ENCODE measurements around the gene KPNA4.
A peak's percentile ranks its signal among the peaks of the same experiment; 100 is the strongest.
"Not testable (repeated sequence)": the region's sequence is repeated elsewhere in the genome, so short reads cannot be mapped to it uniquely, and the experiment has no call there.

The KPNA4 gene, protein sequence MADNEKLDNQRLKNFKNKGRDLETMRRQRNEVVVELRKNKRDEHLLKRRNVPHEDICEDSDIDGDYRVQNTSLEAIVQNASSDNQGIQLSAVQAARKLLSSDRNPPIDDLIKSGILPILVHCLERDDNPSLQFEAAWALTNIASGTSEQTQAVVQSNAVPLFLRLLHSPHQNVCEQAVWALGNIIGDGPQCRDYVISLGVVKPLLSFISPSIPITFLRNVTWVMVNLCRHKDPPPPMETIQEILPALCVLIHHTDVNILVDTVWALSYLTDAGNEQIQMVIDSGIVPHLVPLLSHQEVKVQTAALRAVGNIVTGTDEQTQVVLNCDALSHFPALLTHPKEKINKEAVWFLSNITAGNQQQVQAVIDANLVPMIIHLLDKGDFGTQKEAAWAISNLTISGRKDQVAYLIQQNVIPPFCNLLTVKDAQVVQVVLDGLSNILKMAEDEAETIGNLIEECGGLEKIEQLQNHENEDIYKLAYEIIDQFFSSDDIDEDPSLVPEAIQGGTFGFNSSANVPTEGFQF

DNA sequence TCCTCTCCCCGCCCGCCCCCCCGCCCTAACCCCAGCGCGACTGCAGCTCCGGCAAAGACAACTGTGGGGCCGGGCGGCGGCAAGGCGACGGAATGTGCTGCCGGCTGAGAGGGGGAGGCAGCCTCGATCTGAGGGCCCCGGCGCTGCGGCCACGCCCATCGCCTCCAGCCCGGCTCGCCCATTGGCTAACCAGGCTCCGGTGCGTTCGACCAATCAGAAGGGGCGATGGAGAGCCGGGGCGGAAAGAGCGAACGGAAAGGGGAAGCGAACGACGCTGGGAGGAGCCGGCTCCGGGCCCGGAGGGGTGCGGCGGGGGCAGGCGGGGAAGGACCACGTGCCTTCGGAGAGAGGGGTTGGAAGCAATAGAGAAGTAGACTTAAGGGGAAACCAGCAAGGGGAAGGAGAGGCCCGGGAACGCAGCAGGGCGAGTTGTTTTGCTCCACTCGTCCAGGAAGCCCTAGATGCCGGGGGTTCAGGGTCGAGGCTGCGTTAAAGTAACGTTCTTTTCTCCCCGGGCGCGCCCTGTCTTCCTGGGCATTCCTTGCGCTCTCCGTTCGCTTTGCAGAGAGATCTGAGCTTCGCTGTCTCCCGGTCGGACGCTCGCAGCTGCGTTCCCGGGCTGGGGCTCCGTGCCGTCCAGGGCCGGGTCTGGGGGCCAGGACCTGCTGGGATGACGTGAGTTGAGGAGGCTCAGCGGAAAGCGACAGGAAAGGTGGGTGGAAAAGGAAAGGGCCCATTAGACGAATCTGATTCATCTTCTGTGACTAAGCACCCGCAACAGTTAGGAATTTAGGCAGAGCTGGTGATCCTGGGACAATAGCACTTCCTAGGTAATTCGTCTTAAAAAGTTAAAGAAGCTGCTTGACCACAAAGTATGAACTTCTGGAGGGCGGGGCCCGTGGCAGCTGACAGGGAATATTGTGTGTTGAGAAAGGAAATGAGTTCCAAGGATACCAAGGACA, at the start of gene KPNA4:
Gene KPNA4 (minus strand): TSS at position 130 of the 962 bp plus-strand sequence. CDS start 289 bp downstream, outside the sequence.
- peak; percentile 99 for DNase-seq (ENCODE audit: low spot score)

DNA sequence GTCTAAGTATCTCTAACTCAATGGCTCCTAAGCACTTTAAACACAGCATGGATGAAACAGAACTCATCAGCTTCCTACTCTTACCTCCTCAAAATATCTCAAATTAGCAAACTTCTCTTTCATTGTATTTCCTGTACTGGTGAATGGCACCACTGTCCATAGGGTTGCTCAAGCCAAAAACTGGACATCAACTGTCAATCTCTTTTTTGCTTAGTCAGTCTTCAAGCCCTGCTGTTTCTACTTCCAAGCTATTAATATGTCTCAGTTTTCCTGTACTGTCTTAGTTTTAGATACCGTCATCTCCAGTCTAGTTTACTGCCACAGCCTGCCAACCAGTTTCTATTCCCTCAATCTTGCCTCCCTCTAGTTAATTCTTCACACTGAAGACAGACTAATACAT, 48.3 kb upstream of the KPNA4 start:
- DNase-seq (ENCODE audit: low spot score), result no peak

DNA sequence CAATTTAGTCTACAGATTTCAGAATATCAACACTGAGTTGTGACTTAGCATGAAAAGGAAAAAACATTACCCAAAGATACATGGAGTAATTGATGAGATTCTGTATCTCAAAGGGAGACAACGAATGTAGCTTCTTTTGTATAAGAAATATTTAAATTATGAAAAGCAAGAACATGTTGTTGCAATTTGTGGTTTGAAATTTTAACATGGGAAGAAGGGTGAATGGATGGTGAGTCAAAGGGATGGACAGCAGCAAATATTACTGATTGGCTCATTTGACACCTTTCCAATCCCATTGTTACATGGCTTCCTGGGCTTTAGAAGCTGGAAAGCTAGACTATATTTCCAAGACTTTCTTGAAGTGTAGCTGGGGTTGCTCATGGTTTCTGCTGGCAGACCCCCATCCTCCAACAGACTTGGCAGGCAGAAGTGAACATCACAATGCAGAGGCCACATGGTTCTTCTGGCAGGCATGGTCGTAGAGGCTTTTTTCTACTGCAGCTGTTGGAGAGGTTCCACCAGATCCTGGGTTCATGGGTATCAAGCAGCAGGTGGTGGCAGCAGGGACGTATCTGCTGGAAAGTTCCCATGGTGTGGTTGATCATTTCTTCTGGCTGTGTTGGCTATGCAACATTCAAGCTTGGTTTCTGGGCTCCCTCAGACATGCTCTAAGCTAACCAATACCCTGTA, 47.2 kb upstream of the KPNA4 start:
- no peak for DNase-seq (ENCODE audit: low spot score)

DNA sequence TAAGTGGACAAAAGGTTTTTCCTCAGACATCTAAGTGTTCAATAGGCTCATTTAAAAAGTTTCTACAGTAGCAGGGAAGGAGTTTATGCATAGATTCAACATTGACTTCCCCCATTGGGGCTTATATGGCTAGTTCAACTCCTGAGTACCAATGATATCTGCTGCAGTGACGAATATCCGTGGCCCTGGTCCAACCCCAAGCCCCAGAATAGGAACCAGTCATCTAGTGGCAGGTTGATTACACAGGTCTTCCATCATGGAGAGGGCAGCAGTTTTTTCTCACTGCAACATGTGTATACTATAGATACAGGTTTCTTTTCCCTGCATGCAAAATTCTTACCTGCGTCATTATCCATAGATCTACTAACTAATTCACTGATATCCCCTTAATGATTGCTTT, 45.8 kb upstream of the KPNA4 start:
- DNase-seq (ENCODE audit: low spot score), result no peak

DNA sequence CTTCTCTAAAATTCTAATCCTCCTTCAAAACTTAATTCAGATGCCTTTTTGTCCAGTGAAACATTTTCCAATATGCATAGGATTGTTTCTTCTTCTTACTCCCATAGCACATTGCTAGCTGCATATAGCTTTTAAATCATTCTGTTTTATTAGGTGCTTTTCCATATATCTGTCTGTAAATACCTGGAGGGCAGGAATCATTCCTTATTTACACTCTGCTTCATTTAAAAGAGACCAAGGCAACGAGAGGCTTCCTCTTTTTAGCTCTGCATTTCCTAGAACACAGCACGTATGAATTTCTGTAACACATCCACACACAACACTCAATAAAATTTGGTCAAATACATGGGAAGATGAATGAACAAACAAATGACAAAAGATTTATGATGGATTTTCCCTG, 43.5 kb upstream of the KPNA4 start:
- no peak for DNase-seq (ENCODE audit: low spot score)

DNA sequence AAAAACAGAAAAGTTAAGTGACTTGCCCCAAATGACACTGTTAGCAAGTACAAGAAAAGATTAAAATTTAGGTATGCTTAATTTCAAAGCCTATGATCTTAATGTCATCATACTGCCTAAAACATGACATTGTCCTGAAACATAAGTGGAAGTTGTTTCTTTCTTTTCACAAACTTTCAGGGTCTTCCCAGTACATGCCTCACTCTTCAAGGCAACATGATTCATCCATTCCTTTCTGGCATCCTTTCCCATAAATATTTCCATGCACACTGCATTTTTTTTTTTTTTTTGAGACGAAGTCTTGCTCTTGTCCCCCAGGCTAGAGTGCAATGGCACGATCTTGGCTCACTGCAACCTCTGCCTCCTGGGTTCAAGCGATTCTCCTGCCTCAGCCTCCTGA, 42.5 kb upstream of the KPNA4 start:
- DNase-seq (ENCODE audit: low spot score), result no peak

DNA sequence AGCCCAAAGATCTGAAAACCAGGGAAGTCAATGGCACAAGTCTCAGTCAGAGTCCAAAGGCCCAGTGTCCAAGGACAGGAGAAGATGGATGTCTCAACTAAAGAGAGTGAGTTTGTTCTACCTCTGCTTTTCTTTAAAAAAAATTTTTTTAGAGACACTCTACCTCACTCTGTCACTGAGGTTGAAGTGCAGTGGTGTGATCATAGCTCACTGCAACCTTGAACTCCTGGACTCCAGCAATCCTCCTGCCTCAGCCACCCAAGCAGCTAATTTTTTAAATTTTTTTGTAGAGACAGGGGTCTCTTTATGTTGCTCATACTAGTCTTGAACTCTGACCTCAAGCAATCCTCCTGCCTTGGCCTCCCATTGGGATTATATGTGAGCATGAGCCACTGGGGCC, 39.9 kb upstream of the KPNA4 start:
- DNase-seq (ENCODE audit: low spot score), result no peak

DNA sequence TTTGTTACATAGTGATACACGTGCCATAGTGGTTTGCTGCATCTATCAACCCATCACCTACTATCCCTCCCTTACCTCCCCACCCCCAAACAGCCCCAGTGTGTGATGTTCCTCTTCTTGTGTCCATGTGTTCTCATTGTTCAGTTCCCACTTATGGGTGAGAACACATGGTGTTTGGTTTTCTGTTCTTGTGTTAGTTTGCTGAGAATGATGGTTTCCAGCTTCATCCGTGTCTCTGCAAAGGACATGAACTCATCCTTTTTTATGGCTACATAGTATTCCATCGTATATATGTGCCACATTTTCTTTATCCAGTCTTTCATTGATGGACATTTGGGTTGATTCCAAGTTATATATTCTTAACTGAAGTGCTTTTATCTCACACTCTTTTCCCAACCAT, 38.5 kb upstream of the KPNA4 start:
- DNase-seq (ENCODE audit: low spot score), result not testable (repeated sequence)

DNA sequence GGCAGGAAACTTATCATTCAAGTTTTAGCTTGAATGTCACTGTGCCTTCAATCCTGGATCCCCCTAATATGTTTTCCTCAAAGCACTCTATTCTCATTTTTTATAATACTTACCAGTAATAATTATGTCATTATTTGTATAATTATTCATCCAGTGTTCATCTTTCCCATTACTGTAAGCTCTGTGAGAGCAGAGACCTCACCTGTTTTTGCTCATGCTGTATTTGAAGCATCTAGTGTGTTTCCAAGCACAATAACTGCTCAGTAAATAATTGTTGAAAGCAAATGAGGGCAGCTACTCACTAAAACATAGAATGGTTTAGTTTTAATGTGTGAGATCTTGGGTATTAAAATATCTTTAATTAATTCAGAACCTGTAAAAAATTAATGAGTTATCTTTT, 36.9 kb upstream of the KPNA4 start:
- no peak for DNase-seq (ENCODE audit: low spot score)

DNA sequence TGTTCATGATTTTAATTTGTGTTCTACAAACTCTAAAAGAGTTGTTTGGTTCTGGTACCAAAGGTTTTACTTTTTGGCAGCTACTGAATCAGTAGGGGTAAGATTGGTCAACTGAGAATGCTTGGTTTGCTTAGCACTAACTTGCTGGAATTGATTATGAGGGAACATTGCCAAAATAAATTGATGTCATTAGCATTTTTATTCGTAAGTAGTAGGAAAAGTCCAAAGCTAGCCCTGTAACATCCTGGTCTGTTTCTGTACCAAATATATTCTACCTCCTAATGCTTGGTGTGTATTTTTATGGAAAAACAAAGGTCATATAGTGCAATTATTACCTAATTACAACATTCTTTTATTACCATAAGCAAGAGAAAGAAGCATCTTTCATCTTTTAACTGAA, 35.9 kb upstream of the KPNA4 start:
- DNase-seq (ENCODE audit: low spot score), result no peak

DNA sequence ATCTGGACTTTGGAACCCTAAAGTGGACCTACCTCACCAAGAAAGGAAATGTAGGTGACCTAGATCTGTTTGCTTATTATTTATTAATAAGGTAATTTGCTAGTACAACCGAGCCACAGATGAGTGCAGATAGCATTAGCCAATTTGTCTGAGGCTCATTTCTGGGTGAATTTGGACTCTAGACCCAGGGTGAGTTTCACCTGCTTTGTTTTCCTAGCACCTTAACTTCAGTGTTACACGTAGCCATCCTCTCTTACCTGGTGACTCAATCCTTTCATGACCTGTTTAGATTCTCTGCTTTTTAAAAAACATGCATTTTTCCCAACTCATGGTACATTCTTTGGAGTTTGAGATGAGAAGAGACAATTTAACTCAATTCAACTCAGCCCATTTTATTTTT, 33.5 kb upstream of the KPNA4 start:
- DNase-seq (ENCODE audit: low spot score), result no peak

DNA sequence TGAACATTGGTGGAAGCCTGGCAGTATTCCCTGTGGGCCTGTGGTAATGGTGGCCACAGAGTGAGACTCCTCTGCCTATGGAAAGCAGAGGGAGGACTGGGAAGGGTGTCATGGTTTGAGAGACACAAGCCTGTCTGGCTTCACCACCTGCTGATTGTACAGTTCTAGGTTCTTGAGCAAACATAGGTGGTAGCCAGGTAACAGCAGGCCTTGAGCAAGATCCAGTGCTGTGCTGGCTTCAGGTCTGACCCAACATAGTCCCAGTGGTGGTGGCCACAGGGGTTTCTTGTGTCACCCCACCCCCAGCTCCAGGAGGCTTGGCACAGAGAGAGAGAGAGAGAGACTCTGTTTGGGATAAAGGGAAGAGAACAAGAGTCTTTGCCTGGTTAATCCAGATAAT, 22.7 kb upstream of the KPNA4 start:
- no peak for DNase-seq (ENCODE audit: low spot score)

DNA sequence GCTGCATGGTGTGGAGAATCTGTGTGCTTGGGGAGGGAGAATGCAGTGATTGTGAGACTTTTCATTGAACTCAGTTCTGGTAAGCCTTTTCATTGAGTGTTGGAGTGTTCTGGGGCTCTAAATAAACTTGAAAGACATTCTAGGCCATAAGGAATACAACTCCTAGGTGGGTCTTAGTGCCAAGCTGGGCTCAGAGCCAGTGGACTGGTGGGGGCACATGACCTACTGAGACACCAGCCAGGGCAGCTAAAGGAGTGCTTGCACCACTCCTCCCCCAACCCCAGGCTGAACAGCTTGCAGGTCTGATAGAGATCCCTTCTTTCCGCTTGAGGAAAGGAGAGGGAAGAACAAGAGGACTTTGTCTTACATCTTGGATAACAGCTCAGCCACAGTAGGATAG, 21.7 kb upstream of the KPNA4 start:
- DNase-seq (ENCODE audit: low spot score), result no peak

DNA sequence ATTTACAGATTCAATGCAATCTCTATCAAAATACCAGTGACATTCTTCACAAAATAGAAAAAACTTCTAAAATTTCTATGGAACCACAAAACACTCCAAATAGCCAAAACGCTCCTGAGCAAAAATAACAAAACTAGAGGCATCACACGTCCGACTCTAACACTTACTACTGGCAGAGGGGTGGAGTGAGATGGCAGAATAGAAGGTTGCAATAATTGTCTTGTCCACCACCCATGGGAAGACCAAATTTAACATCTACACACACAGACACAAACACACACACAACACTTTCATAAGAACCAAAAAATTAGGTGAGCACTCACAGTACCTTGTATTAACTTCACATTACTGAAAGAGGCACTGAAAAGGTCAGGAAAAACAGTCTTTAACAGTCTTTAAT, 21.3 kb upstream of the KPNA4 start:
- DNase-seq (ENCODE audit: low spot score), result no peak

DNA sequence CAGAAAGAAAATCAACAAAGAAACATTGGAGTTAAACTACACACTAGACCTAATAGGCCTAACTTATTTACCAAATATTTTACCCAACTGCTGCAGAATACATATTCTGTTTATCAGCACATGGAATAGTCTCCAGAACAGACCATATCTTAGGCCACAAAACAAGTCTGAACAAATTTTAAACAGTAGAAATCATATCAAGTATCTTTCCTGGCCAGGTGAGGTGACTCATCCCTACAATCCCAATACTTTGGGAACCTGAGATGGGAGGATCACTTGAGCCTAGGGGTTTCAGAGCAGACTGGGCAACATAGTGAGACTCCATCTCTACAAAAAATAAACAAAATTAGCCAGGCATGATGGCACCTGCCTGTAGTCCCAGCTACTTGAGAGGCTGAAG, 18.1 kb upstream of the KPNA4 start:
- DNase-seq (ENCODE audit: low spot score), result no peak

DNA sequence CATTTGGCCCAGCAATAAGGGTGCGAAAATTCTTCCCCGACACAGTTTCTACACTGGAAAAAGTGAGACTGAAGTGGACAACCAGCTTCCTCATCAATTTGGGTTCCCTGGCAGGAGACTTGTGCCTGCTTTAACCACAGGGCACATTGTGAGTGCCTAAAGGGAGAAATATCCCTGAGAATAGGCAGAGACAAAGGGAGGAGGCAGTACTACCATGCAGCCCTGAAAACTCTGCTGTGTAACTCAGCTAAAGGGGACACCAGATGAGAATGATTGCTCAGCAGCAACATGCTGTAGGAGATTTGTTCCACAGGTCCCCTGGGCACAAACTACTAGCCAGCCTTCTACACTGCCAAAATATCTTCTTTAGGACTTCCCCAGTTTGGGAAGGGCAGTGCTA, 15.6 kb upstream of the KPNA4 start:
- DNase-seq (ENCODE audit: low spot score), result no peak

DNA sequence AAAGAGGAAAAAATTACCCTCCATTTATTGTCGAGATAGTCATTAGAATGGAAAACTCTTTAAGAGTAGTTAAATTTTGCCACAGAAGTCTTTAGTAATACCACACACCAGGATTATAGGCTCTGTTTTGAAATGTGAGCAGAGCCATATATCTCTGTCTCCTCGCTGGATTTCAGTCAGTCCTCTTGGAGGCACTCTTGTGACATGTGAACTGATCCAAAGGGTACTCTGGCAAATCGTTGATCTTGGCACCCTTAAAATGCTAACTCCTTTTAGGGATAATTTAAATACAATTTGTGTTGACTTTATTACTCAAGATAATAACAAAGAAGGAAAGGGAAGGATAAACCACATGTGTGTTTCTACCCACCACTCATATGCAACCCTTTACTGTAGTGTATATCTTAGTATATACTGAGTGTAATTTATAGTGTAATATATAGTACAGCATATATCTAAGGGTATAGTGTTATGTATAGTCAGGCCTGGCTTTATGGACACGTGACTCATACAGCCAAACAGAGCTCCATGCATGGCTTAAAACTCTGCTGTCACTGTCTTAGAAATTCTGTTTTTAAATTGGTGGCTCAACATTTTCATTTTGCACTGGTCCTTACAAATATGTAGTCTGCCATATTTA, 12.3 kb upstream of the KPNA4 start:
- DNase-seq (ENCODE audit: low spot score), result no peak

DNA sequence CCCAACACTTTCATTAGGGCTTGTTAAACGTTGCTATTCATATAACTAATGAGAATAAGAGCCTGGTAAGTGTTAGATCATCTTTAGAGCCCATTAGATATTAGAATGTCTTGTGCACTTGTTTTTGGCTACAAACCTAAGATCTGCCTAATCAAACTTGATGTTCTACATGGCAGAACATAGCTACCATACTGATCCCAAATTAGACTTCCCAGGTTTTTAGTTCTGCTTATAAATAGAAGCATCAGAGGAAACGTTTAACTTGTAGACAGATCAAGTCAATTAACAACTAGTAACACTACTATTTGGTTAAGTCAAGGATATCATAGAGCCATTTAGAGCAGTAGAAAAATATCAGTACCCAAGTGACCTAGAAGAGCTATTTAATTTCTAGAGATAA, 11.7 kb upstream of the KPNA4 start:
- no peak for DNase-seq (ENCODE audit: low spot score)

DNA sequence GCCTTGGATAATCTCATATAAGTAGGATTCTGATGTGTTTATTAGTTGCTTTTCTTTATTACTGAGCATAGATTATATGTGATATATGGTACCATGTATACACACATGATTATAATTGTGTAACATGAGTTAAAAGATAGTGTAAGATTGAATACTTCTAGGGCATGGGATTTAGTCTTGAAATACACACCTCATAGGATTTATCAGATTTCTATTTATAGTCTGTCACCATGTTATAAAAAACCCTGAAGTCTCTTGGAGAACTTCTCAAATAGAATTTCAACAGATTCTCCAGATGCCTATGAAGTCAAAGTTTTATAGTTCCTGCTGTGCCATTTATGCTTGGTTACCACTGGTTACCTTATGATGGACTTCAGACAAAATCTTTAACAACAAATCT, 11.2 kb upstream of the KPNA4 start:
- no peak for DNase-seq (ENCODE audit: low spot score)

DNA sequence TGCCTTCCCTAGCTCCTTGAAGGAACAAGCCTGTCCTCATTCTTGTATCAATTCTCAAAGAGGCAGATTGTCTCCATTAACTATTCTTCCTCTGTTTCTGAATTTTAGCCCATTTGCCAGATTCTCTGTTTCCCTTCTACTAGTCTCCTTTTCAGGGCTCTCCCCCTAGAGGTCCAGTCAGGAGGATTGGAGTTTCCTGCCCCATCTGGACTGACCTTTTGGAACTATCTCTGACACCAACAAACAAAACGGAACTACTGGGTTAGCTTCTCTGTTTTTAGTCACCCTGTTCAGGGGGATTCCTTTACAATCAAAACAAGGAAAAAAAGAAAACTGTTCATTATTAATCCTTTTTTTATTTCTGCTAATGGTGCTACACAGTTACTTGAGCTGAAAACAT, 10.2 kb upstream of the KPNA4 start:
- no peak for DNase-seq (ENCODE audit: low spot score)

DNA sequence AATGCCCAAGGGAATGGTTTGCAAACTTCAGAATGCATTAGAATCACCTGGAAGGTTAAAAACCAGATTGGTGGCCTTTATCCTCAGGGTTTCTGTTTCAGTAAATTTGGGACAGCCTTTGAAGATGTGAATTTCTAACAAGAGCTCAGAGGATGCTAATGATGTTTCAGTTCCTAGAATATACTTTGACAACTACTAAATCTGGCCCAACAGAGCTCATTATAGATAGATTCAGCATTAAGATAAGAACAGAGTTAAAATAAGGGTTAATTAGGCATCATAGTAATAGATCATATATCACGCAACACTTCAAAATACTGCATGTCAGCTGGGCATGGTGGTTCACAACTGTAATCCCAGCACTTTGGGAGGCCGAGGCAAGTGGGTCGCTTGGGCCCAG, 9.3 kb upstream of the KPNA4 start:
- no peak for DNase-seq (ENCODE audit: low spot score)
